Karpas-422 (cell line): ENCODE measurements around the gene OR10J1. TPM values are rescaled to one million over a fixed set of nuclear protein-coding genes. Genes with fewer than 3 reads are reported as not detected.
"Not testable (repeated sequence)": the region's sequence is repeated elsewhere in the genome, so short reads cannot be mapped to it uniquely, and the experiment has no call there.

Experiments
- DNase-seq: peaks from one replicate; pipeline ENCODE4 v3.0.0-alpha.2; 2015
- H2AFZ ChIP-seq: fragments of 200-600 bp; sonication (generic); 2 replicates; pipeline ENCODE4 v1.6.1; 2014; ENCODE audit warnings: antibody characterized with exemption, low read length, mixed read lengths
- H3K27ac ChIP-seq: fragments of 200-600 bp; sonication (generic); 2 replicates; pipeline ENCODE4 v1.5.1; 2014; ENCODE audit warnings: mild to moderate bottlenecking, low read length, moderate library complexity
- H3K27me3 ChIP-seq: fragments of 200-600 bp; sonication (generic); 2 replicates; pipeline ENCODE4 v1.6.1; 2014; ENCODE audit warnings: low read length, mixed read lengths
- H3K36me3 ChIP-seq: fragments of 200-600 bp; sonication (generic); 2 replicates; pipeline ENCODE4 v1.6.1; 2014; ENCODE audit warnings: low read length, mixed read lengths; ENCODE audit not compliant: insufficient read depth
- H3K4me1 ChIP-seq: fragments of 200-600 bp; sonication (generic); 2 replicates; pipeline ENCODE4 v1.6.1; 2014; ENCODE audit warnings: mild to moderate bottlenecking, low read length, mixed read lengths
- H3K4me2 ChIP-seq: fragments of 200-600 bp; sonication (generic); 2 replicates; pipeline ENCODE4 v1.6.1; 2014; ENCODE audit warnings: low read length, low read depth, mild to moderate bottlenecking; ENCODE audit not compliant: poor library complexity, severe bottlenecking
- H3K4me3 ChIP-seq: fragments of 200-600 bp; sonication (generic); 2 replicates; pipeline ENCODE4 v1.5.1; 2014; ENCODE audit warnings: mild to moderate bottlenecking, antibody characterized with exemption, low read length, mixed read lengths
- H3K79me2 ChIP-seq: fragments of 200-600 bp; sonication (generic); 2 replicates; pipeline ENCODE4 v1.6.1; 2014; ENCODE audit warnings: mild to moderate bottlenecking, low read length, mixed read lengths
- H3K9ac ChIP-seq: fragments of 200-600 bp; sonication (generic); 2 replicates; pipeline ENCODE4 v1.6.0; 2014; ENCODE audit warnings: low read length
- H3K9me2 ChIP-seq: fragments of 200-600 bp; sonication (generic), shearing (Covaris generic); replicated peaks from 2 replicates; pipeline ENCODE4 v1.6.0; 2014; ENCODE audit warnings: mild to moderate bottlenecking, low read length, moderate library complexity; ENCODE audit not compliant: insufficient read depth
- H3K9me3 ChIP-seq: fragments of 300-700, 200-600 bp; sonication (generic); 2 replicates; pipeline ENCODE4 v1.6.1; 2014; ENCODE audit warnings: low read length, mixed read lengths
- H4K20me1 ChIP-seq: fragments of 200-600 bp; sonication (generic); 2 replicates; pipeline ENCODE4 v1.6.1; 2014; ENCODE audit warnings: mild to moderate bottlenecking, antibody characterized with exemption, low read length, low read depth; ENCODE audit not compliant: insufficient read depth
- total RNA-seq: library from RNA; depleted of rRNA; stranded (reverse); fragments of >200 nt; shearing (Covaris generic); gene quantifications from 2 replicates; pipeline ENCODE4 v1.2.3, GENCODE V29; 2014; ENCODE audit warnings: low replicate concordance

Gene OR10J1
- total RNA-seq, 1 experiment from 2014 or later: not detected

DNA sequence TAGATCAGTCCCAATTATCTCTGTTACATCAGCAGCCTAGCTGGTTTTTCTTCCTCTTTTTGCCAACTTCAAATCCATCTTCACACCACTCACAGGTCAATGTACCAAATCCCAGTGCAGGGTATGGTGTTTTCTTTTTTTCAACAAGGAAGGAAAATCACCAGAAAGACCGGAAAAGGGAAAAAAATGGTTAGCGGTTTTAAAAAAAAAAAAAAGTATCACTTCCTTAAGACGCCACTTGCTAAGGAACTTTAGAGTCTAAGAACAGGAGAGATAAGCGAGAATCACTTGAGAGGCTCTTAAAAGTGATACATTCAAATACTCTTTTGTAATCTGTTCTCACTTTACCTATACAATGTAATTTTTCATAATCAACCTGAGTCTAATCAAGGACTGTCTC lies 3.1 kb upstream of the OR10J1 start:
- H3K9me3 ChIP-seq: no peaks in the 10 kb centered on the region
- no peaks in the 10 kb centered on the region for H3K79me2 ChIP-seq
- H3K27me3 ChIP-seq: no peaks in the 10 kb centered on the region; the same call in 1 of the 2 replicates
- no peak overlapping the region for H2AFZ ChIP-seq
- DNase-seq: no peak
- no peak overlapping the region for H3K27ac ChIP-seq
- H4K20me1 ChIP-seq: no peaks in the 10 kb centered on the region
- H3K36me3 ChIP-seq: no peaks in the 10 kb centered on the region
- no peaks in the 10 kb centered on the region for H3K4me1 ChIP-seq
- no peak overlapping the region for H3K9ac ChIP-seq
- H3K9me2 ChIP-seq: no peaks in the 10 kb centered on the region
- no peak overlapping the region for H3K4me2 ChIP-seq
- H3K4me3 ChIP-seq: no peak overlapping the region

DNA sequence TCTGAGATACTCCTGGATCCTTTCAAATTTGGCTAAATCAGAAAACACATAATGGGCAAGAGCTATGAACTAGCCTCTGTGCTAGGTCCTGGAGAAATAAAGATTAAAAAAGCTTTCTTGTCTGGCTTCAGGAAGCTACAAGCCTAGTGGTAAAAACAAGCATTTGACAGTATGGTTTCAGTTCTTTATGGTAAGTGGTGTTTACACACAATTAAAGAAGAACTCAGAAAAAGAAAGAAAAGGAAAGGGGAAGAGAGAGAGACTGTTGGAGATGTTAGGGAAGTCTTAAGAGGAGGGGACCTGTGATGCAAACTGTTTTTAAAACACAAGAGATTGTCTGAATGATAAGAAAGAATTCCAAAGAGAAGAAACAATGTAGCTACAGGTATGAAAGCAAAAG lies 1.8 kb downstream of the OR10J1 start:
- Histone ChIP-seq H3K9me3 (no peaks in the 10 kb centered on the region), H2AFZ (no peak overlapping the region), H3K9me2 (no peaks in the 10 kb centered on the region), H3K4me2 (no peak overlapping the region), H3K27ac (no peak overlapping the region), H3K27me3 (no peaks in the 10 kb centered on the region), H3K4me1 (no peaks in the 10 kb centered on the region), H4K20me1 (no peaks in the 10 kb centered on the region), H3K36me3 (no peaks in the 10 kb centered on the region), H3K4me3 (no peak overlapping the region), H3K79me2 (no peaks in the 10 kb centered on the region), H3K9ac (no peak overlapping the region)
- DNase-seq: no peak

DNA sequence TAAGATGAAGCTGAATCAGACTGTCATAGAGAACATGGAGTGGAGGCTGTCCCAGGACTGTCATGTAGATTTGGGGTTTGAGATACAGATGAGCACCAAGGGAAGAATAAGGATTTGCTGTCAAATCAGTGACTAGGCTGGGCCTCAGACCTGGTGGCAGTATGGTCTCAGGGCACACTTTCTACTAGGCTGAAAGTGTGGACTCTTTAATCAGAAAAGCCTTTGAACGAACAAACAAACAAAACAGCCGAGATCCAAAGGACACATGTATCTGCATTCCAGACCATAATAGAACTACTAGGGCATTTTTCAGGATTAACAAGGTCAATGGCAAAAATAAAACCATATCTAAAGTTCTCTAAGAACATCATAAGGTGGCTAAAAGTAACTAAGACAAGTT lies 2.9 kb downstream of the OR10J1 start:
- Histone ChIP-seq H4K20me1 (no peaks in the 10 kb centered on the region), H3K4me2 (no peak overlapping the region), H3K79me2 (no peaks in the 10 kb centered on the region), H3K36me3 (no peaks in the 10 kb centered on the region), H3K9ac (no peak overlapping the region), H2AFZ (no peak overlapping the region), H3K4me3 (no peak overlapping the region), H3K9me3 (no peaks in the 10 kb centered on the region), H3K9me2 (no peaks in the 10 kb centered on the region), H3K27ac (no peak overlapping the region), H3K27me3 (no peaks in the 10 kb centered on the region), H3K4me1 (no peaks in the 10 kb centered on the region)
- DNase-seq: no peak

- no peaks in the 10 kb centered on the region for H3K9me3 ChIP-seq
These were observed 3.7 kb downstream of the OR10J1 start for GRCh38 chr1:159443066-159443750.

GRCh38 chr1:159444511-159444910 lies 5.0 kb downstream of the OR10J1 start:
- Histone ChIP-seq H3K9me2 (no peaks in the 10 kb centered on the region), H3K4me2 (no peak overlapping the region), H2AFZ (no peak overlapping the region)

More at GRCh38 chr1:159443066-159443750, 3.7 kb downstream of the OR10J1 start:
- H3K4me2 ChIP-seq: no peak overlapping the region
- H3K27ac ChIP-seq: no peak overlapping the region
- no peaks in the 10 kb centered on the region for H4K20me1 ChIP-seq
- no peaks in the 10 kb centered on the region for H3K27me3 ChIP-seq
- no peak overlapping the region for H2AFZ ChIP-seq
- no peak overlapping the region for H3K4me3 ChIP-seq
- H3K9me2 ChIP-seq: no peaks in the 10 kb centered on the region
- H3K36me3 ChIP-seq: no peaks in the 10 kb centered on the region
- no peak for DNase-seq
- H3K4me1 ChIP-seq: no peaks in the 10 kb centered on the region
- no peaks in the 10 kb centered on the region for H3K79me2 ChIP-seq
- H3K9ac ChIP-seq: no peak overlapping the region

GRCh38 chr1:159448181-159448580 lies 8.7 kb downstream of the OR10J1 start:
- no peak overlapping the region for H3K4me2 ChIP-seq
- no peaks in the 10 kb centered on the region for H3K79me2 ChIP-seq
- no peak overlapping the region for H3K9ac ChIP-seq

More at GRCh38 chr1:159444511-159444910, 5.0 kb downstream of the OR10J1 start:
- Histone ChIP-seq H3K4me3 (no peak overlapping the region), H3K79me2 (no peaks in the 10 kb centered on the region), H3K27me3 (no peaks in the 10 kb centered on the region), H3K4me1 (no peaks in the 10 kb centered on the region), H4K20me1 (no peaks in the 10 kb centered on the region), H3K27ac (no peak overlapping the region), H3K9ac (no peak overlapping the region), H3K9me3 (no peaks in the 10 kb centered on the region), H3K36me3 (no peaks in the 10 kb centered on the region)
- no peak for DNase-seq

GRCh38 chr1:159449605-159450004 lies 10.1 kb downstream of the OR10J1 start:
- not testable (repeated sequence) for H3K27ac ChIP-seq, H3K9ac ChIP-seq, H3K9me2 ChIP-seq, H3K36me3 ChIP-seq, H3K79me2 ChIP-seq, H3K4me3 ChIP-seq, H3K27me3 ChIP-seq, H3K4me1 ChIP-seq, H4K20me1 ChIP-seq, DNase-seq, H2AFZ ChIP-seq, H3K4me2 ChIP-seq, H3K9me3 ChIP-seq

More at GRCh38 chr1:159448181-159448580, 8.7 kb downstream of the OR10J1 start:
- Histone ChIP-seq H3K9me3 (no peaks in the 10 kb centered on the region; the same call in 1 of the 2 replicates), H3K27me3 (no peaks in the 10 kb centered on the region), H3K4me1 (no peaks in the 10 kb centered on the region), H3K27ac (no peak overlapping the region), H2AFZ (no peak overlapping the region), H3K9me2 (no peaks in the 10 kb centered on the region), H3K36me3 (no peaks in the 10 kb centered on the region), H3K4me3 (no peak overlapping the region), H4K20me1 (no peaks in the 10 kb centered on the region)
- no peak for DNase-seq

DNA sequence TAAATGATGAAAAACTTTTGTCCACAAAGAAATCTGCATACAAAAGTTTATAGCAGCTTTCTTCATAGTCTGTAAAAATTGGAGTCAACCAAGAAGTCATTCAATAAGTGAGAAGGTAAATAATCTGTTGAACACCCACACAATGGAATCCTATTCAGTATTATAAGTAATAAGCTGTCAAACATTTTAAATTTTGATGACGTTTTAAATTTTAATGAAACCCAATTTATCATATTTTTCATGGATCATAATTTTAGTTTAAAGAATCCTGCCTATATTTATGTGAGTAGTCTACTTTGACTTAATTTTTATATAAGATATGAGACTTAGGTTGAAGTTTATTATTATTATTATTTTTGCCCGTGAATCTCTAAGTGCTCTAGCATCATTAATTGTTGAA lies 20.0 kb downstream of the OR10J1 start:
- H3K79me2 ChIP-seq: no peaks in the 10 kb centered on the region
- H3K9me2 ChIP-seq: no peaks in the 10 kb centered on the region
- no peaks in the 10 kb centered on the region for H4K20me1 ChIP-seq
- no peak overlapping the region for H3K27ac ChIP-seq
- H3K27me3 ChIP-seq: no peaks in the 10 kb centered on the region
- H3K9me3 ChIP-seq: no peaks in the 10 kb centered on the region; the same call in none of the 2 replicates
- no peak overlapping the region for H3K4me2 ChIP-seq
- no peak overlapping the region for H3K4me3 ChIP-seq
- H3K36me3 ChIP-seq: no peaks in the 10 kb centered on the region
- no peak overlapping the region for H3K9ac ChIP-seq
- no peak for DNase-seq
- no peak overlapping the region for H2AFZ ChIP-seq
- H3K4me1 ChIP-seq: no peaks in the 10 kb centered on the region
